NCI-H510A treated with DMSO at 0.1 percent for 48 hours (cell line): Measurements from ENCODE around the gene ANKK1.

Experiments used
- DNase-seq: peaks from one replicate; lab custom pipeline; 2025; lab: John Stamatoyannopoulos, UW

Gene ANKK1

GRCh38 chr11:113387605-113388211, at the start of gene ANKK1:
Gene ANKK1 (plus strand): TSS chr11:113387779. CDS start chr11:113387885, 106 bp downstream.
- no peak for DNase-seq

GRCh38 chr11:113338730-113339129, 48.8 kb upstream of the ANKK1 start:
- peak; percentile 22 for DNase-seq

- DNase-seq: peak; percentile 82
Measured at GRCh38 chr11:113339929-113340589, 47.5 kb upstream of the ANKK1 start.

GRCh38 chr11:113341388-113342165, 46.0 kb upstream of the ANKK1 start:
- DNase-seq: peak; percentile 15

GRCh38 chr11:113345978-113346377, 41.6 kb upstream of the ANKK1 start:
- DNase-seq: no peak

- DNase-seq: no peak
Measured at GRCh38 chr11:113349528-113349927, 38.1 kb upstream of the ANKK1 start.

GRCh38 chr11:113350336-113351067, 37.1 kb upstream of the ANKK1 start:
- peak; percentile 22 for DNase-seq

GRCh38 chr11:113351068-113351450, 36.5 kb upstream of the ANKK1 start:
- no peak for DNase-seq

- DNase-seq: no peak
Measured at GRCh38 chr11:113351480-113351879, 36.1 kb upstream of the ANKK1 start.

- no peak for DNase-seq
Measured at GRCh38 chr11:113356203-113356602, 31.4 kb upstream of the ANKK1 start.

GRCh38 chr11:113363406-113363805, 24.2 kb upstream of the ANKK1 start:
- no peak for DNase-seq

- DNase-seq: no peak
Measured at GRCh38 chr11:113363996-113364641, 23.5 kb upstream of the ANKK1 start.

GRCh38 chr11:113365895-113366294, 21.7 kb upstream of the ANKK1 start:
- DNase-seq: peak; percentile 67

- DNase-seq: no peak
Measured at GRCh38 chr11:113369411-113369810, 18.2 kb upstream of the ANKK1 start.

- DNase-seq: no peak
Measured at GRCh38 chr11:113370634-113371033, 16.9 kb upstream of the ANKK1 start.

GRCh38 chr11:113372309-113372708, 15.3 kb upstream of the ANKK1 start:
- DNase-seq: no peak

GRCh38 chr11:113373306-113373705, 14.3 kb upstream of the ANKK1 start:
- no peak for DNase-seq

GRCh38 chr11:113373981-113374560, 13.5 kb upstream of the ANKK1 start:
- no peak for DNase-seq

GRCh38 chr11:113375402-113375801, 12.2 kb upstream of the ANKK1 start:
- DNase-seq: no peak

GRCh38 chr11:113376156-113376555, 11.4 kb upstream of the ANKK1 start:
- DNase-seq: no peak

GRCh38 chr11:113377681-113378412, 9.7 kb upstream of the ANKK1 start:
- DNase-seq: no peak
